HK-2 (cell line): ENCODE results near the gene MYRIP.

Experiments
- DNase-seq: peaks from one replicate; pipeline ENCODE4 v3.0.0-alpha.2; 2018; ENCODE audit not compliant: unreplicated experiment

The MYRIP gene

GRCh38 chr3:40232626-40233025 lies 423.2 kb downstream of the MYRIP start:
- DNase-seq, result no peak

- DNase-seq, result no peak
Measured at GRCh38 chr3:40237159-40237558, 427.8 kb downstream of the MYRIP start.

- no peak for DNase-seq
Measured at GRCh38 chr3:40237889-40238571, 428.6 kb downstream of the MYRIP start.

GRCh38 chr3:40240921-40241320 lies 431.5 kb downstream of the MYRIP start:
- no peak for DNase-seq

GRCh38 chr3:40242216-40242615 lies 432.8 kb downstream of the MYRIP start:
- DNase-seq, result no peak

GRCh38 chr3:40242638-40243037 lies 433.2 kb downstream of the MYRIP start:
- DNase-seq, result no peak

- DNase-seq, result no peak
Measured at GRCh38 chr3:40243056-40243455, 433.6 kb downstream of the MYRIP start.

GRCh38 chr3:40247714-40248454 lies 438.5 kb downstream of the MYRIP start:
- no peak for DNase-seq

GRCh38 chr3:40248591-40248990 lies 439.2 kb downstream of the MYRIP start:
- no peak for DNase-seq

- DNase-seq, result no peak
Measured at GRCh38 chr3:40249168-40249567, 439.8 kb downstream of the MYRIP start.

- no peak for DNase-seq
Measured at GRCh38 chr3:40254491-40254890, 445.1 kb downstream of the MYRIP start.

- DNase-seq, result no peak
Measured at GRCh38 chr3:40254891-40255290, 445.5 kb downstream of the MYRIP start.

- no peak for DNase-seq
Measured at GRCh38 chr3:40255532-40255931, 446.1 kb downstream of the MYRIP start.

- DNase-seq, result no peak
Measured at GRCh38 chr3:40258064-40258463, 448.7 kb downstream of the MYRIP start.

GRCh38 chr3:40258555-40258954 lies 449.1 kb downstream of the MYRIP start:
- no peak for DNase-seq

- no peak for DNase-seq
Measured at GRCh38 chr3:40262331-40262730, 452.9 kb downstream of the MYRIP start.

- DNase-seq, result no peak
Measured at GRCh38 chr3:40264451-40264850, 455.0 kb downstream of the MYRIP start.

GRCh38 chr3:40265181-40265580 lies 455.8 kb downstream of the MYRIP start:
- no peak for DNase-seq

GRCh38 chr3:40267937-40268724 lies 458.7 kb downstream of the MYRIP start:
- no peak for DNase-seq

- DNase-seq, result no peak
Measured at GRCh38 chr3:40268802-40269524, 459.6 kb downstream of the MYRIP start.

- DNase-seq, result no peak
Measured at GRCh38 chr3:40278791-40279190, 469.4 kb downstream of the MYRIP start.

- no peak for DNase-seq
Measured at GRCh38 chr3:40281995-40282394, 472.6 kb downstream of the MYRIP start.
